ENCODE results near the gene ADCY5.
A peak's percentile ranks its signal among the peaks of the same experiment; 100 is the strongest.

ADCY5 gene

GRCh38 chr3:123369085-123369484, 79.8 kb downstream of the ADCY5 start:
- no peak for DNase-seq
- no peak overlapping the region for H3K27ac Mint-ChIP-seq
- peaks cover 37% of the 10 kb centered on the region for H3K4me1 Mint-ChIP-seq
- H3K4me3 Mint-ChIP-seq, result no peak overlapping the region
- H3K9me3 Mint-ChIP-seq, result peaks cover 21% of the 10 kb centered on the region
- H3K27me3 Mint-ChIP-seq (ENCODE audit: low read depth, poor library complexity), result peaks cover 11% of the 10 kb centered on the region
- no peak for TF ChIP-seq CTCF (IDR thresholded peaks at IDR 0.05)
- peaks cover 5% of the 10 kb centered on the region for H3K36me3 Mint-ChIP-seq (ENCODE audit: low read depth)

- peaks cover 8% of the 10 kb centered on the region for H3K27me3 Mint-ChIP-seq (ENCODE audit: low read depth, poor library complexity)
- H3K36me3 Mint-ChIP-seq (ENCODE audit: low read depth), result peaks cover 5% of the 10 kb centered on the region
- H3K4me1 Mint-ChIP-seq, result peaks cover 28% of the 10 kb centered on the region
- no peak for DNase-seq
- H3K27ac Mint-ChIP-seq, result no peak overlapping the region
- no peak for TF ChIP-seq CTCF (IDR thresholded peaks at IDR 0.05)
- H3K4me3 Mint-ChIP-seq, result no peak overlapping the region
- H3K9me3 Mint-ChIP-seq, result peaks cover 21% of the 10 kb centered on the region
Measured at GRCh38 chr3:123367467-123368154, 81.3 kb downstream of the ADCY5 start.

DNA sequence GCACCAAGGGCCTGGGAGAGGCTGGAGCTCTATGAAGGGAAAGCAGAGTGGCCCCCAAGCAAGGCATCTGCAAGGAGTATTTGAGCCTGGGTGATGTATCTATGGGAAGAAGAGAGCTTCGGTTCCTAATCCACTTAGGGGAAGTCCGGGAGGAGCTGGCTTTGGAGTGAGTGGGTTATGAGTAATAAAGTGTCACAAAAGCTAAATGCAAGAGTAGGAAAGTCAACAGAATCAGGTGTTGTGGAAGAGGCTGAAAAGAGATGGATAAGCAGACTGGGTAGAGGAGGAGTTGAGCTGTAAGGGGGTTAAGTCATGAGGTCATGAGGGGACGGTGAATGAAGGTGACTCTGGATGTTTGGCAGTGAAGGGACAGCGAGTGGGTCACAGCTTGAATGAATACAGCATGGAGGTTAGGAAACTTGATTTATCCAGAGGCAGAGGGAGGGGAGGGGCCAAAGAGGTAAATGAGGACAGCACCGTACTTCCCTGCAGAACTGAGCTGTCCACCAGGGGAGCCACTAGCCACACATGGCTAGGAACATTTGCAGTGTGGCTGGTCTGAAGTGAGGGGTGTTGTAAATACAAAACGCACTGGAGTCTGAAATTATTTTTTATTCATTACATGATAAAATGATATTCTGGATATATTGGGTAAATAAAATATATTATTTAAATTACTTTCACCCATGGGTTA, 83.3 kb downstream of the ADCY5 start:
- Mint-ChIP-seq H3K27ac (peak overlapping the region; percentile 44), H3K27me3 (ENCODE audit: low read depth, poor library complexity) (peaks cover 8% of the 10 kb centered on the region), H3K36me3 (ENCODE audit: low read depth) (peaks cover 5% of the 10 kb centered on the region), H3K4me1 (peaks cover 16% of the 10 kb centered on the region), H3K4me3 (no peak overlapping the region), H3K9me3 (peaks cover 21% of the 10 kb centered on the region)
- peak; percentile 30 for DNase-seq
- TF ChIP-seq CTCF (IDR thresholded peaks at IDR 0.05), result peak; percentile 50

DNA sequence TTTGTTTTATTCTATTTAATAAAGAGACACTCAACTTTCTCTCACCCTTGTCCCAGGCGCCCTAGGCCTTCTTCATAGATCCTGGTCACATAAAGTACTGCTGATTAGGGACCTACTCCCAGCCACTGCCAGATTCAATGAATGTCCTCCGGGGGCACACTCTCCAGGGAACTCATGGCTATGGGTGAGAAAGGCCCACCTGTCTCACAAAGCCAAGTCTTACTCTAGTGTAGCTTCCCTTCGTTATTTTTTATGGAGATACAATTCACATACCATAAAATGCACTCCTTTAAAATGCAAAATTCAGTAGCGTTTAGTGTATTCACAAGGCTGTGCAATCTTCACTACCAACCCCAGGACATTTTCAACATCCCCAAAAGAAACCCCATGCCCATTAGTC, 87.8 kb downstream of the ADCY5 start:
- Mint-ChIP-seq H3K27ac (no peak overlapping the region), H3K9me3 (no peaks in the 10 kb centered on the region), H3K36me3 (ENCODE audit: low read depth) (no peaks in the 10 kb centered on the region), H3K27me3 (ENCODE audit: low read depth, poor library complexity) (peaks cover 11% of the 10 kb centered on the region), H3K4me1 (peaks cover 21% of the 10 kb centered on the region), H3K4me3 (no peak overlapping the region)
- TF ChIP-seq CTCF (IDR thresholded peaks at IDR 0.05), result no peak
- DNase-seq, result no peak

DNA sequence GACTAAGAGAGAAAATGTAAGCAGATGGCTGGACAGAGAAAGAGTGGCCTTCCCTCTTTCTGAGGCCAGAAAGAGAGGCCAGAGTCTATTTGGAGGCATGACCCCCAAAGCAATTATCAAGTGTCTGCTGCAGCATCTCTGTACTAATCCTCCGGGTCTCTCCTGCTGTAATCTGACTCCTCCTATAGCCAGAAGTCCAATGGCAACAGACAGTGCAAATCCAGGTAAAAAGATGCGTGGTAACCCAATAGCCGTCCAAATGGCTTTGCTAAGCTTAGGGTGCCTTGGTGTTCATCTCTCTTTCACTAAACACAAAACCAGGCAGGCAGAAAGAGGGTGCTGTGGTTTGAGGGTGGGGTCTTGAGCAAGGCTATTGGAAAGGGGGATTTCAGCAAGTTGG, 91.6 kb downstream of the ADCY5 start:
- no peak for DNase-seq
- H3K36me3 Mint-ChIP-seq (ENCODE audit: low read depth), result peaks cover 13% of the 10 kb centered on the region
- H3K27me3 Mint-ChIP-seq (ENCODE audit: low read depth, poor library complexity), result peaks cover 15% of the 10 kb centered on the region
- TF ChIP-seq CTCF (IDR thresholded peaks at IDR 0.05), result no peak
- peaks cover 11% of the 10 kb centered on the region for H3K4me1 Mint-ChIP-seq
- H3K9me3 Mint-ChIP-seq, result peaks cover 16% of the 10 kb centered on the region
- H3K27ac Mint-ChIP-seq, result no peak overlapping the region
- no peak overlapping the region for H3K4me3 Mint-ChIP-seq

DNA sequence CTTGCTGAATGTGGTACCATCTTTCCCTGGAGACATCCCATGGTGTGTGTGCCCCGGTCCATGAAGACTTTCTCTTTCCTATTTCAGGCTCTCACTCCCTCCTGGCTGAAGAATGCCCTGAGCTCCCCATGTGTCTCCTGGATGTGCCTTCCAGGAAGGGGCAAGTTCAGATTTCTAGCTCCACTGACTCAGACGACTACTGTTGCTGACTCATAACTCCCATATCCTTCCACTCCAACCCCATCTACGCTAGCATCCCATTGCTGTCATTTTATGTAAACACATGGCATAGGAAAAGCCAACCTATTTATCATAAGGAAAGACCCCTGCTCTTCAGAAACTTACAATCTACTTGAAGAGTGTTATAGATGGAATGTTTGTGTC, 95.0 kb downstream of the ADCY5 start:
- H3K27me3 Mint-ChIP-seq (ENCODE audit: low read depth, poor library complexity), result peaks cover 15% of the 10 kb centered on the region
- no peak overlapping the region for H3K27ac Mint-ChIP-seq
- H3K9me3 Mint-ChIP-seq, result peaks cover 16% of the 10 kb centered on the region
- peaks cover 13% of the 10 kb centered on the region for H3K36me3 Mint-ChIP-seq (ENCODE audit: low read depth)
- peaks cover 27% of the 10 kb centered on the region for H3K4me1 Mint-ChIP-seq
- DNase-seq, result no peak
- TF ChIP-seq CTCF (IDR thresholded peaks at IDR 0.05), result no peak
- no peak overlapping the region for H3K4me3 Mint-ChIP-seq
